Measurements from ENCODE around the gene RBPMS2. TPM values are rescaled to one million over a fixed set of nuclear protein-coding genes. Genes with fewer than 3 reads are reported as not detected.

RBPMS2 gene
- total RNA-seq, 1 donor from 2014 or later, result 19.7 TPM

- H3K36me3 Mint-ChIP-seq, result peaks cover 35% of the 10 kb centered on the region
- TF ChIP-seq CTCF (conservative IDR thresholded peaks at IDR 0.05), result no peak
- peaks cover 41% of the 10 kb centered on the region for H3K4me1 Mint-ChIP-seq (ENCODE audit: unreplicated experiment)
- no peak overlapping the region for H3K4me3 Mint-ChIP-seq
- no peak overlapping the region for H3K27ac Mint-ChIP-seq
- H3K9me3 Mint-ChIP-seq, result no peaks in the 10 kb centered on the region
- DNase-seq (ENCODE audit: extremely low spot score, unreplicated experiment), result no peak
- H3K27me3 Mint-ChIP-seq, result no peaks in the 10 kb centered on the region
Measured at GRCh38 chr15:64691896-64692565, 83.4 kb downstream of the RBPMS2 start.

- Mint-ChIP-seq H3K4me3 (no peak overlapping the region), H3K36me3 (peaks cover 39% of the 10 kb centered on the region), H3K27ac (peak overlapping the region; percentile 16)
Measured at GRCh38 chr15:64690578-64691296, 84.7 kb downstream of the RBPMS2 start.

GRCh38 chr15:64690008-64690407 is 85.4 kb downstream of the RBPMS2 start:
- no peak overlapping the region for H3K4me3 Mint-ChIP-seq
- H3K36me3 Mint-ChIP-seq, result peaks cover 36% of the 10 kb centered on the region
- no peak overlapping the region for H3K27ac Mint-ChIP-seq

More at GRCh38 chr15:64690578-64691296, 84.7 kb downstream of the RBPMS2 start:
- Mint-ChIP-seq H3K27me3 (no peaks in the 10 kb centered on the region), H3K4me1 (ENCODE audit: unreplicated experiment) (peaks cover 38% of the 10 kb centered on the region), H3K9me3 (no peaks in the 10 kb centered on the region)
- peak; percentile 56 for TF ChIP-seq CTCF (conservative IDR thresholded peaks at IDR 0.05)
- no peak for DNase-seq (ENCODE audit: extremely low spot score, unreplicated experiment)

More at GRCh38 chr15:64690008-64690407, 85.4 kb downstream of the RBPMS2 start:
- peaks cover 33% of the 10 kb centered on the region for H3K4me1 Mint-ChIP-seq (ENCODE audit: unreplicated experiment)
- H3K27me3 Mint-ChIP-seq, result no peaks in the 10 kb centered on the region
- no peak for DNase-seq (ENCODE audit: extremely low spot score, unreplicated experiment)
- no peak for TF ChIP-seq CTCF (conservative IDR thresholded peaks at IDR 0.05)
- H3K9me3 Mint-ChIP-seq, result no peaks in the 10 kb centered on the region

Small RNAs within 50 kb of the gene (microRNA-seq; reads per million reads assigned to microRNA genes)
- gene MIR1272, result not detected

Other genes starting within 250 kb of the RBPMS2 start
- gene PIF1, start 50.1 kb upstream of the RBPMS2 start, total RNA-seq (ENCODE audit: low replicate concordance), result 8.0 and 30.5 TPM in 2 replicates
- gene PLEKHO2, start 66.3 kb upstream of the RBPMS2 start, total RNA-seq (ENCODE audit: low replicate concordance), result 10.1 and 11.2 TPM in 2 replicates
- 2.3 and 3.2 TPM in 2 replicates for gene ANKDD1A, start 136.3 kb upstream of the RBPMS2 start, total RNA-seq (ENCODE audit: low replicate concordance)
- gene SPG21, start 214.3 kb upstream of the RBPMS2 start, total RNA-seq (ENCODE audit: low replicate concordance), result 77.0 and 80.7 TPM in 2 replicates

All from type B pancreatic cell (in vitro differentiated cells).